DND-41 (cell line): ENCODE data around the gene MICU1.

Source experiments
- EZH2 ChIP-seq: IDR thresholded peaks from 3 replicates; pipeline ENCODE4 v1.6.1; 2012; ENCODE audit warnings: borderline replicate concordance, low read depth, mild to moderate bottlenecking, moderate library complexity, low read length, inconsistent platforms; ENCODE audit not compliant: severe bottlenecking
- TF ChIP-seq, protein P1 (sequence below): IDR thresholded peaks from 2 replicates; pipeline ENCODE4 v1.5.1; 2012; ENCODE audit warnings: borderline replicate concordance, low read length, moderate library complexity, mild to moderate bottlenecking; ENCODE audit not compliant: poor library complexity, severe bottlenecking; ENCODE audit errors: extremely low read depth

DNA sequence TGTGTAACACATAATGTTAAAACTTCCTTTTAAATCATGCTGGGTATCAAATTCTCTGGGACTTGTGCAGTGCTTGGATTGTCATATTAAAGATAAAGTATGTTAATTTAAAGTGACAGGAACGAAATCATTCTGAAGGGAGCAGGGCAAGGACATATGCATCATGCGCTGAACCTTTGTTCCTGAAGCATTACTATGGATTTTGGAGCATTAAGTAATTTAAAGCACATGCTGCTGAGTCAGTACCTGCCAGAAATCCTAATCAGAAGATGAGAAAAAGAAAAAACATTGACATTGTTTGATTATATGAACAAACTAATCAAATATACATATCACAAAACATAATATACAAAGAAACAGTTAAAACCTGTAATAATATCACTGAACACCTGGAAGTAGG is 101.4 kb downstream of the MICU1 start:
- TF ChIP-seq, protein P1, sequence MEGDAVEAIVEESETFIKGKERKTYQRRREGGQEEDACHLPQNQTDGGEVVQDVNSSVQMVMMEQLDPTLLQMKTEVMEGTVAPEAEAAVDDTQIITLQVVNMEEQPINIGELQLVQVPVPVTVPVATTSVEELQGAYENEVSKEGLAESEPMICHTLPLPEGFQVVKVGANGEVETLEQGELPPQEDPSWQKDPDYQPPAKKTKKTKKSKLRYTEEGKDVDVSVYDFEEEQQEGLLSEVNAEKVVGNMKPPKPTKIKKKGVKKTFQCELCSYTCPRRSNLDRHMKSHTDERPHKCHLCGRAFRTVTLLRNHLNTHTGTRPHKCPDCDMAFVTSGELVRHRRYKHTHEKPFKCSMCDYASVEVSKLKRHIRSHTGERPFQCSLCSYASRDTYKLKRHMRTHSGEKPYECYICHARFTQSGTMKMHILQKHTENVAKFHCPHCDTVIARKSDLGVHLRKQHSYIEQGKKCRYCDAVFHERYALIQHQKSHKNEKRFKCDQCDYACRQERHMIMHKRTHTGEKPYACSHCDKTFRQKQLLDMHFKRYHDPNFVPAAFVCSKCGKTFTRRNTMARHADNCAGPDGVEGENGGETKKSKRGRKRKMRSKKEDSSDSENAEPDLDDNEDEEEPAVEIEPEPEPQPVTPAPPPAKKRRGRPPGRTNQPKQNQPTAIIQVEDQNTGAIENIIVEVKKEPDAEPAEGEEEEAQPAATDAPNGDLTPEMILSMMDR: no peak
- no peak for TF ChIP-seq EZH2
